Posterior cingulate gyrus (tissue), 11 donors: ENCODE measurements around the gene IL1RAP.

Source experiments
- DNase-seq, 10 donors: peaks; one replicate each; pipeline versions ENCODE4 v3.0.0 to v3.0.0-alpha.2; 2020 to 2021; ENCODE audit warnings: mixed read lengths in 3 of 10
- intact Hi-C: fragments of 100-400 bp; cut with DNase I; formaldehyde crosslinking; loops from one replicate; pipeline ENCODE4 v1.15.1; 2023

Gene IL1RAP

GRCh38 chr3:190696777-190697501 lies 183.1 kb downstream of the IL1RAP start:
- DNase-seq: no peak
- intact Hi-C loops: loop anchor here (10.0 kb wide), 1 partner anchor 732 kb away; no protein-coding TSS in a partner anchor

GRCh38 chr3:190697502-190697830 lies 183.6 kb downstream of the IL1RAP start:
- DNase-seq: no peak
- intact Hi-C loops: loop anchor here (10.0 kb wide), 1 partner anchor 733 kb away; no protein-coding TSS in a partner anchor

- no peak for DNase-seq
- intact Hi-C loops: loop anchor here (10.0 kb wide), 1 partner anchor 733 kb away; no protein-coding TSS in a partner anchor
Measured at GRCh38 chr3:190697901-190698300, 184.0 kb downstream of the IL1RAP start.

GRCh38 chr3:190699776-190700175 lies 185.9 kb downstream of the IL1RAP start:
- intact Hi-C loops: loop anchor here (10.0 kb wide), 1 partner anchor 735 kb away; no protein-coding TSS in a partner anchor
- no peak for DNase-seq

- intact Hi-C loops: no loop called here
- peak in 2 of 10 donors; percentile 24 to 61 for DNase-seq
Measured at GRCh38 chr3:190701096-190701532, 187.2 kb downstream of the IL1RAP start.

- intact Hi-C loops: no loop called here
- no peak for DNase-seq
Measured at GRCh38 chr3:190706582-190706981, 192.7 kb downstream of the IL1RAP start.
